Erythroblast (primary cell): ENCODE measurements around the gene DEPDC5.

ENCODE experiments used
- GATA1 ChIP-seq: IDR thresholded peaks from 2 replicates; pipeline ENCODE4 v1.6.1; 2011; ENCODE audit warnings: low read depth, mild to moderate bottlenecking, control low read depth, low read length, moderate library complexity
- POLR2A ChIP-seq: IDR thresholded peaks from 2 replicates; pipeline ENCODE4 v1.6.1; 2011; ENCODE audit warnings: mild to moderate bottlenecking, low read length

GRCh38 chr22:31912407-31912743 lies 158.6 kb downstream of the DEPDC5 start:
- TF ChIP-seq POLR2A, result no peak
- no peak for TF ChIP-seq GATA1
